HepG2 (cell line): ENCODE measurements around the gene SERTAD2. TPM values are rescaled to one million over a fixed set of nuclear protein-coding genes. Genes with fewer than 3 reads are reported as not detected.

Experiments used
- ATAD3A ChIP-seq: sonication (generic); formaldehyde crosslinking; IDR thresholded peaks from 2 replicates; pipeline ENCODE4 v1.4.0; 2020; ENCODE audit warnings: missing genetic modification reagents
- BRD4 ChIP-seq: sonication (generic); formaldehyde crosslinking; IDR thresholded peaks from 2 replicates; pipeline ENCODE4 v1.4.0; 2020; ENCODE audit warnings: missing genetic modification reagents
- CCDC6 ChIP-seq: sonication (generic); formaldehyde crosslinking; IDR thresholded peaks from 2 replicates; pipeline ENCODE4 v1.8.1; 2022; ENCODE audit warnings: mild to moderate bottlenecking, missing genetic modification reagents, moderate library complexity
- FOSL1 ChIP-seq: sonication (generic); formaldehyde crosslinking; IDR thresholded peaks from 2 replicates; pipeline ENCODE4 v1.9.0; 2021; ENCODE audit warnings: missing genetic modification reagents, borderline replicate concordance
- FUBP1 ChIP-seq: sonication (generic); formaldehyde crosslinking; IDR thresholded peaks from 2 replicates; pipeline ENCODE4 v1.5.1; 2020; ENCODE audit warnings: missing genetic modification reagents, mild to moderate bottlenecking, borderline replicate concordance
- GMEB1 ChIP-seq: sonication (generic); formaldehyde crosslinking; IDR thresholded peaks from 2 replicates; pipeline ENCODE4 v1.5.1; 2020; ENCODE audit warnings: missing genetic modification reagents, mild to moderate bottlenecking, borderline replicate concordance
- HDAC1 ChIP-seq: sonication (generic); formaldehyde crosslinking; IDR thresholded peaks from 2 replicates; pipeline ENCODE4 v1.5.1; 2020; ENCODE audit warnings: mild to moderate bottlenecking, missing genetic modification reagents
- KLF15 ChIP-seq: sonication (generic); formaldehyde crosslinking; IDR thresholded peaks from 2 replicates; pipeline ENCODE4 v1.8.1; 2023; ENCODE audit warnings: borderline replicate concordance, mild to moderate bottlenecking, inconsistent platforms, missing genetic modification reagents, mixed read lengths
- MXD4 ChIP-seq: IDR thresholded peaks from 2 replicates; pipeline ENCODE4 v1.6.1; 2016; ENCODE audit warnings: mild to moderate bottlenecking, missing biosample characterization, missing genetic modification reagents
- NFIC ChIP-seq: IDR thresholded peaks from 2 replicates; pipeline ENCODE4 v1.6.1; 2012; ENCODE audit warnings: mild to moderate bottlenecking, low read length, inconsistent platforms
- NR2C2 ChIP-seq: sonication (generic); formaldehyde crosslinking; IDR thresholded peaks from 2 replicates; pipeline ENCODE4 v1.4.0; 2020; ENCODE audit warnings: missing genetic modification reagents, mild to moderate bottlenecking, moderate library complexity, borderline replicate concordance
- SIN3B ChIP-seq: fragments of 150-350 bp; IDR thresholded peaks from 2 replicates; pipeline ENCODE4 v1.6.1; 2014; ENCODE audit warnings: low read length
- SMAD9 ChIP-seq: sonication (generic); formaldehyde crosslinking; IDR thresholded peaks from 2 replicates; pipeline ENCODE4 v1.5.1; 2020; ENCODE audit warnings: mild to moderate bottlenecking, missing genetic modification reagents
- ZEB1 ChIP-seq: IDR thresholded peaks from 2 replicates; pipeline ENCODE4 v1.6.1; 2012; ENCODE audit warnings: mild to moderate bottlenecking, low read depth, inconsistent platforms; ENCODE audit not compliant: insufficient replicate concordance
- ZNF570 ChIP-seq: sonication (generic); formaldehyde crosslinking; IDR thresholded peaks from 2 replicates; pipeline ENCODE4 v1.4.0; 2020; ENCODE audit warnings: mild to moderate bottlenecking, missing genetic modification reagents, borderline replicate concordance
- ZNF598 ChIP-seq: sonication (generic); formaldehyde crosslinking; IDR thresholded peaks from 2 replicates; pipeline ENCODE4 v1.5.1; 2020; ENCODE audit warnings: mild to moderate bottlenecking, missing genetic modification reagents, borderline replicate concordance
- ZNF619 ChIP-seq: sonication (generic); formaldehyde crosslinking; IDR thresholded peaks from 2 replicates; pipeline ENCODE4 v1.4.0; 2020; ENCODE audit warnings: mild to moderate bottlenecking, missing genetic modification reagents
- ZZZ3 ChIP-seq: sonication (generic); formaldehyde crosslinking; IDR thresholded peaks from 2 replicates; pipeline ENCODE4 v1.4.0; 2020; ENCODE audit warnings: missing genetic modification reagents, mild to moderate bottlenecking, borderline replicate concordance
- polyA plus RNA-seq, 8 experiments: library from polyadenylated mRNA; depleted of rRNA in 3 of 8; stranded (reverse) in 7 of 8; unstranded in 1 of 8; fragments of >200 nt; fragmentation: Illumina TruSeq in 4 of 8; extraction: Trizol in 4 of 8; gene quantifications; 2 replicates each; pipeline versions ENCODE4 v1.2.1 to v1.2.3, GENCODE V29; 2011 to 2016; ENCODE audit warnings: low read depth in 4 of 8, missing spikeins in 1 of 8, mixed read lengths in 1 of 8; ENCODE audit not compliant: insufficient read depth in 1 of 8
- total RNA-seq, 5 experiments: library from RNA; depleted of rRNA; stranded (reverse); fragments of >200 nt; fragmentation: Illumina TruSeq; extraction: Trizol; gene quantifications; 2 replicates each; pipeline ENCODE4 v1.2.3, GENCODE V29; 2016; ENCODE audit warnings: low read depth in 1 of 5
- TF ChIP-seq, protein P1 (sequence below): sonication (generic); formaldehyde crosslinking; conservative IDR thresholded peaks from 2 replicates; pipeline ENCODE4 v1.4.0; 2020; ENCODE audit warnings: missing genetic modification reagents
- TF ChIP-seq, protein P2 (sequence below): sonication (generic); formaldehyde crosslinking; IDR thresholded peaks from 2 replicates; pipeline ENCODE4 v1.8.0; 2022; ENCODE audit warnings: mild to moderate bottlenecking, missing genetic modification reagents, borderline replicate concordance
- TF ChIP-seq, protein P3 (sequence below): sonication (generic); formaldehyde crosslinking; IDR thresholded peaks from 2 replicates; pipeline ENCODE4 v1.4.0; 2020; ENCODE audit warnings: missing genetic modification reagents

The SERTAD2 gene
- total and polyA plus RNA-seq, 2 of the 13 experiments (the other 11 are each of a cell fraction or from before 2014, with no cell fraction given) = 6.7 to 22.6 TPM

- TF ChIP-seq GMEB1 (CRISPR knock-in tag) (peak; percentile 30; the same call in 1 of the 2 replicates), ZEB1 (no peak), FUBP1 (CRISPR knock-in tag) (no peak), BRD4 (CRISPR knock-in tag) (no peak; the same call in 1 of the 2 replicates), ZZZ3 (no peak), MXD4 (CRISPR knock-in tag) (peak; percentile 28; the same call in 1 of the 2 replicates), ATAD3A (no peak), SIN3B (no peak), KLF15 (CRISPR knock-in tag) (no peak; the same call in 1 of the 2 replicates), ZNF598 (CRISPR knock-in tag) (peak; percentile 89), SMAD9 (no peak), HDAC1 (peak; percentile 67), ZNF619 (CRISPR knock-in tag) (no peak), ZNF570 (0 out of 2 replicates have a peak, but pooled peaks have one; percentile 71), NFIC (no peak), NR2C2 (CRISPR knock-in tag) (no peak), CCDC6 (CRISPR knock-in tag) (peak; percentile 70; the same call in 1 of the 2 replicates), FOSL1 (CRISPR knock-in tag) (no peak)
- TF ChIP-seq, protein P1, sequence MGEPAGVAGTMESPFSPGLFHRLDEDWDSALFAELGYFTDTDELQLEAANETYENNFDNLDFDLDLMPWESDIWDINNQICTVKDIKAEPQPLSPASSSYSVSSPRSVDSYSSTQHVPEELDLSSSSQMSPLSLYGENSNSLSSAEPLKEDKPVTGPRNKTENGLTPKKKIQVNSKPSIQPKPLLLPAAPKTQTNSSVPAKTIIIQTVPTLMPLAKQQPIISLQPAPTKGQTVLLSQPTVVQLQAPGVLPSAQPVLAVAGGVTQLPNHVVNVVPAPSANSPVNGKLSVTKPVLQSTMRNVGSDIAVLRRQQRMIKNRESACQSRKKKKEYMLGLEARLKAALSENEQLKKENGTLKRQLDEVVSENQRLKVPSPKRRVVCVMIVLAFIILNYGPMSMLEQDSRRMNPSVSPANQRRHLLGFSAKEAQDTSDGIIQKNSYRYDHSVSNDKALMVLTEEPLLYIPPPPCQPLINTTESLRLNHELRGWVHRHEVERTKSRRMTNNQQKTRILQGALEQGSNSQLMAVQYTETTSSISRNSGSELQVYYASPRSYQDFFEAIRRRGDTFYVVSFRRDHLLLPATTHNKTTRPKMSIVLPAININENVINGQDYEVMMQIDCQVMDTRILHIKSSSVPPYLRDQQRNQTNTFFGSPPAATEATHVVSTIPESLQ = no peak
- TF ChIP-seq, protein P2, sequence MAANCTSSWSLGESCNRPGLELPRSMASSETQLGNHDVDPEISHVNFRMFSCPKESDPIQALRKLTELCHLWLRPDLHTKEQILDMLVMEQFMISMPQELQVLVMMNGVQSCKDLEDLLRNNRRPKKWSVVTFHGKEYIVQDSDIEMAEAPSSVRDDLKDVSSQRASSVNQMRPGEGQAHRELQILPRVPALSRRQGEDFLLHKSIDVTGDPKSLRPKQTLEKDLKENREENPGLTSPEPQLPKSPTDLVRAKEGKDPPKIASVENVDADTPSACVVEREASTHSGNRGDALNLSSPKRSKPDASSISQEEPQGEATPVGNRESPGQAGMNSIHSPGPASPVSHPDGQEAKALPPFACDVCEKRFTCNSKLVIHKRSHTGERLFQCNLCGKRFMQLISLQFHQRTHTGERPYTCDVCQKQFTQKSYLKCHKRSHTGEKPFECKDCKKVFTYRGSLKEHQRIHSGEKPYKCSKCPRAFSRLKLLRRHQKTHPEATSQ = no peak; the same call in 1 of the 2 replicates
- TF ChIP-seq, protein P3, sequence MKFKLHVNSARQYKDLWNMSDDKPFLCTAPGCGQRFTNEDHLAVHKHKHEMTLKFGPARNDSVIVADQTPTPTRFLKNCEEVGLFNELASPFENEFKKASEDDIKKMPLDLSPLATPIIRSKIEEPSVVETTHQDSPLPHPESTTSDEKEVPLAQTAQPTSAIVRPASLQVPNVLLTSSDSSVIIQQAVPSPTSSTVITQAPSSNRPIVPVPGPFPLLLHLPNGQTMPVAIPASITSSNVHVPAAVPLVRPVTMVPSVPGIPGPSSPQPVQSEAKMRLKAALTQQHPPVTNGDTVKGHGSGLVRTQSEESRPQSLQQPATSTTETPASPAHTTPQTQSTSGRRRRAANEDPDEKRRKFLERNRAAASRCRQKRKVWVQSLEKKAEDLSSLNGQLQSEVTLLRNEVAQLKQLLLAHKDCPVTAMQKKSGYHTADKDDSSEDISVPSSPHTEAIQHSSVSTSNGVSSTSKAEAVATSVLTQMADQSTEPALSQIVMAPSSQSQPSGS (CRISPR knock-in tag) = no peak
These were observed 524 bp upstream of the SERTAD2 start (continued) for GRCh38 chr2:64654063-64654811.
